H1 (cell line): ENCODE results near the gene GNG7. TPM values are rescaled to one million over a fixed set of nuclear protein-coding genes. Genes with fewer than 3 reads are reported as not detected.

ENCODE experiments used
- ATF2 ChIP-seq: IDR thresholded peaks from 2 replicates; pipeline ENCODE4 v1.6.1; 2012; ENCODE audit warnings: low read length, inconsistent platforms
- CBX5 ChIP-seq: fragments of 300-800, 300-1000 bp; sonication (generic); IDR thresholded peaks from 2 replicates; pipeline ENCODE4 v1.7.1; 2016; ENCODE audit warnings: antibody characterized with exemption, low read length, low read depth
- CREB1 ChIP-seq: IDR thresholded peaks from 2 replicates; pipeline ENCODE4 v1.6.1; 2012; ENCODE audit warnings: inconsistent platforms
- CTCF ChIP-seq, 3 experiments: IDR thresholded peaks; 1 replicate in 2 of 3; 2 replicates in 1 of 3; pipeline versions ENCODE4 v1.5.1 to v1.6.1; 2011; ENCODE audit warnings: low read length in 3 of 3, mild to moderate bottlenecking in 3 of 3, inconsistent platforms in 2 of 3, low read depth in 1 of 3, moderate library complexity in 1 of 3; ENCODE audit not compliant: insufficient read depth in 1 of 3; ENCODE audit errors: control extremely low read depth in 1 of 3
- EZH2 ChIP-seq: fragments of 200-600 bp; sonication (generic); IDR thresholded peaks from 2 replicates; pipeline ENCODE4 v1.7.1; 2012; ENCODE audit warnings: low read depth, mild to moderate bottlenecking, moderate library complexity, low read length, inconsistent platforms; ENCODE audit not compliant: severe bottlenecking
- GABPA ChIP-seq: IDR thresholded peaks from 2 replicates; pipeline ENCODE4 v1.6.1; 2011; ENCODE audit warnings: mild to moderate bottlenecking, low read length, moderate library complexity, borderline replicate concordance; ENCODE audit not compliant: insufficient read depth
- MAX ChIP-seq: IDR thresholded peaks from 2 replicates; pipeline ENCODE4 v1.6.1; 2012; ENCODE audit warnings: inconsistent platforms
- POLR2A ChIP-seq, 2 experiments: IDR thresholded peaks; 1 replicate in 1 of 2; 2 replicates in 1 of 2; pipeline ENCODE4 v1.6.1; 2011; ENCODE audit warnings: low read depth in 2 of 2, low read length in 2 of 2, mild to moderate bottlenecking in 2 of 2; ENCODE audit errors: control extremely low read depth in 1 of 2
- RNF2 ChIP-seq: fragments of 200-900, 300-1000 bp; sonication (generic); IDR thresholded peaks from 2 replicates; pipeline ENCODE4 v1.7.1; 2016; ENCODE audit warnings: borderline replicate concordance, low read depth, mild to moderate bottlenecking, antibody characterized with exemption, low read length; ENCODE audit not compliant: poor library complexity, severe bottlenecking; ENCODE audit errors: missing control alignments
- SAP30 ChIP-seq: fragments of 300-600 bp; sonication (generic); IDR thresholded peaks from 2 replicates; pipeline ENCODE4 v1.7.1; 2012; ENCODE audit warnings: low read length, moderate library complexity, mild to moderate bottlenecking, inconsistent platforms; ENCODE audit not compliant: insufficient read depth, insufficient replicate concordance
- SRF ChIP-seq: IDR thresholded peaks from 2 replicates; pipeline ENCODE4 v1.6.1; 2011; ENCODE audit warnings: mild to moderate bottlenecking, low read depth, low read length, moderate library complexity
- TAF1 ChIP-seq: IDR thresholded peaks from 2 replicates; pipeline ENCODE4 v1.6.1; 2011; ENCODE audit warnings: mild to moderate bottlenecking, low read depth, low read length
- TEAD4 ChIP-seq: IDR thresholded peaks from 2 replicates; pipeline ENCODE4 v1.6.1; 2012; ENCODE audit warnings: low read depth, low read length, inconsistent platforms, mixed read lengths
- polyA plus RNA-seq, 7 experiments: library from polyadenylated mRNA; depleted of rRNA in 3 of 7; stranded (reverse) in 5 of 7; unstranded in 2 of 7; fragments of >200 nt in 5 of 7; fragments of 200-250 nt in 2 of 7; gene quantifications; 1 replicate in 5 of 7; 2 replicates in 1 of 7; 4 replicates in 1 of 7; pipeline versions ENCODE4 v1.2.1 to v1.2.3, GENCODE V29; 2011 to 2013; ENCODE audit warnings: missing spikeins in 2 of 7, mixed read lengths in 2 of 7
- total RNA-seq: library from RNA; stranded (reverse); fragmentation: NEBNext Ultra II Directional; extraction: Animal tissue kit (Norgen Biotek cat#: 25700); gene quantifications from 2 replicates; pipeline ENCODE4 v1.2.1, GENCODE V29; 2021

GNG7 gene
- total and polyA plus RNA-seq, 2 of the 8 experiments (the other 6 are each of a cell fraction or from before 2014, with no cell fraction given) = 2.8 to 7.8 TPM

- TF ChIP-seq SAP30 = no peak
- TF ChIP-seq GABPA = no peak
- peak in 1 of 2 experiments; percentile 43; a peak in 1 of 3 replicates for TF ChIP-seq POLR2A (IDR thresholded peaks at IDR 0.05; ENCODE audit: control extremely low read depth in 1 of 2, low read depth in 2 of 2, low read length in 2 of 2)
- TF ChIP-seq TEAD4 = no peak
- TF ChIP-seq SRF = no peak
- no peak for TF ChIP-seq CTCF (IDR thresholded peaks at IDR 0.05; ENCODE audit: control extremely low read depth in 1 of 3, insufficient read depth in 1 of 3, low read depth in 1 of 3, low read length in 3 of 3)
- TF ChIP-seq TAF1 = 0 out of 2 replicates have a peak, but pooled peaks have one; percentile 51
- TF ChIP-seq RNF2 = no peak
- no peak for TF ChIP-seq CBX5
- peak; percentile 84 for TF ChIP-seq CREB1
- TF ChIP-seq MAX = no peak
- no peak for TF ChIP-seq EZH2
- no peak for TF ChIP-seq ATF2
Observed at GRCh38 chr19:2702170-2703076, at the start of gene GNG7 (continued).
